Pancreas (tissue), 10 donors: Measurements from ENCODE around the gene EMP3. TPM values are rescaled to one million over a fixed set of nuclear protein-coding genes. Genes with fewer than 3 reads are reported as not detected.

Experiments used
- ATAC-seq, 4 donors: fragments of 200-7000 bp; cut with Tn5 transposase; one replicate each; pipeline versions ENCODE4 v1.8.0 to v1.9.1; 2020; ENCODE audit warnings: mild to moderate bottlenecking in 4 of 4, moderate library complexity in 4 of 4
- DNase-seq, 6 donors: peaks; one replicate each; pipeline ENCODE4 v3.0.0-alpha.2; 2020
- FAIRE-seq: peaks from 2 replicates; lab custom pipeline; 2012; peaks lifted over from hg19 to GRCh38; lab: Jason Lieb, UNC
- H3K27ac ChIP-seq, 4 donors: fragments of 200-600 bp; sonication (generic); 1 replicate in 3 of 4; 2 replicates in 1 of 4; pipeline versions ENCODE4 v1.5.0 to v1.8.0; 2020
- H3K27me3 ChIP-seq, 4 donors: fragments of 200-600 bp; one replicate each; pipeline ENCODE4 v1.8.0; 2021
- H3K36me3 ChIP-seq, 3 donors: fragments of 200-600 bp; sonication (generic) in 1 of 3; one replicate each; pipeline versions ENCODE4 v1.5.0 to v1.8.0; 2020 to 2021
- H3K4me1 ChIP-seq, 3 donors: fragments of 200-600 bp; one replicate each; pipeline ENCODE4 v1.8.0; 2021
- H3K4me3 ChIP-seq, 4 donors: fragments of 200-600 bp; sonication (generic) in 2 of 4; one replicate each; pipeline versions ENCODE4 v1.5.0 to v1.8.0; 2020 to 2021
- H3K9me3 ChIP-seq, 4 donors: fragments of 200-600 bp; one replicate each; pipeline ENCODE4 v1.8.0; 2021
- CTCF ChIP-seq, 4 donors: fragments of 200-600 bp; sonication (generic) in 3 of 4; IDR thresholded peaks; one replicate each; pipeline versions ENCODE4 v1.5.0 to v1.8.0; 2021; ENCODE audit warnings: antibody characterized with exemption in 4 of 4
- WGBS, 2 donors: extraction: QIAGEN DNeasy Blood & Tissue Kit; methylation state at CpG; one replicate each; pipeline ENCODE4 v1.1.7; 2013; 5-methylcytosine and 5-hydroxymethylcytosine counted together
- intact Hi-C, 3 donors: fragments of 100-400 bp; cut with DNase I; formaldehyde crosslinking; loops; one replicate each; pipeline versions ENCODE4 v1.11.1 to v1.14.2; 2022
- polyA plus RNA-seq, 2 donors: library from polyadenylated mRNA; stranded (reverse); fragments of 200-250 nt; gene quantifications; one replicate each; pipeline ENCODE4 v1.2.3, GENCODE V29; 2013
- total RNA-seq, 6 donors: library from RNA; stranded (reverse); fragmentation: NEBNext Ultra II Directional in 4 of 6; extraction: Animal tissue kit (Norgen Biotek cat#: 25700) in 4 of 6; gene quantifications; one replicate each; pipeline versions ENCODE4 v1.2.1 to v1.2.4, GENCODE V29; 2021 to 2023
- donor health status: healthy with polysubstance abuse.
- donor health status: DM: no; HTN: no; CAD: no; lungs with moderate emphysema.
- donor health status: DM: no; HTN: no; CAD: no.
- donor health status: control.
- donor health status: control.
- donor health status: Bipolar disorder and iron deficiency.
- donor health status: DM: yes; HTN: yes; CAD: no.
- donor health status: DM: no; HTN: no; CAD: no.
- donor health status: DM: no; HTN: no; CAD: no.
- donor health status: DM: yes; HTN: yes; CAD: no.

EMP3 gene
- total and polyA plus RNA-seq, 8 donors, result 2.5 to 23.8 (median 11.0) TPM

- ATAC-seq (no peak), DNase-seq (peak in 5 of 6 donors; percentile 34 to 63 (median 50)), FAIRE-seq (no peak)
- intact Hi-C loops, result no loop called here
- Histone ChIP-seq H3K27ac (peak overlapping the region in 3 of 4 donors; percentile 8 to 92 (median 91)), H3K4me3 (peak overlapping the region in 2 of 4 donors; percentile 51 to 55), H3K4me1 (peaks cover 0 to 3% (median 0%) of the 10 kb centered on the region in 3 donors), H3K36me3 (no peaks in the 10 kb centered on the region), H3K9me3 (no peaks in the 10 kb centered on the region), H3K27me3 (no peaks in the 10 kb centered on the region)
- TF ChIP-seq CTCF (IDR thresholded peaks at IDR 0.05), result no peak
- WGBS, 2 donors, result 58 to 63% methylated on average over 10 of the region's 10 CpGs
Observed at GRCh38 chr19:48364598-48365348, 39.4 kb downstream of the EMP3 start.

DNA sequence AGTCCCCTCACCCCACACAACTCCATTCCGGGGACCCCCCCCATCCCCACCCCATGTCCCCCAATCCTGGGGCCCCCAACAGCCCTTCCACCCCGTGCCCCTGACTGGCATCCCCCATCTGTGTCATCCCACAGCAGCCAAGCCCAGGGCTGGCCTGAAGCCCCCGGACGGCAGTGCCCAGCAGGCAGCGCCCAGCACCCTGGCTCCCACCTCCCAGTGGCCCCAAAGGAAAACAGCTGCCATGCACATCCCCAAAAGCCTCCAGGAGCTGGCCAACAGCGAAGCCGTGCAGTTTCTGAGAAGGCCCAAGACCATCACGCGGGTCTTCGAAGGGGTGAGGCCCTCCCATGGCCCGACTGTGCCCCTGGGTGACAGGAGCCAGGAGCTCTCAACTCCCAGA, 40.2 kb downstream of the EMP3 start:
- Histone ChIP-seq H3K27ac (no peak overlapping the region), H3K36me3 (no peaks in the 10 kb centered on the region), H3K4me3 (no peak overlapping the region), H3K27me3 (no peaks in the 10 kb centered on the region), H3K9me3 (no peaks in the 10 kb centered on the region), H3K4me1 (peaks cover 0 to 3% (median 0%) of the 10 kb centered on the region in 3 donors)
- FAIRE-seq (no peak), DNase-seq (peak in 2 of 6 donors; percentile 53 to 78), ATAC-seq (no peak)
- intact Hi-C loops, result no loop called here
- 93 to 94% methylated on average over 11 of the region's 11 CpGs for WGBS, 2 donors
- no peak for TF ChIP-seq CTCF (IDR thresholded peaks at IDR 0.05)

GRCh38 chr19:48367855-48368254, 42.5 kb downstream of the EMP3 start:
- Histone ChIP-seq H3K4me1 (peaks cover 0 to 3% (median 0%) of the 10 kb centered on the region in 3 donors), H3K36me3 (no peaks in the 10 kb centered on the region), H3K27ac (peak overlapping the region in 1 of 4 donors; percentile 16), H3K27me3 (no peaks in the 10 kb centered on the region), H3K4me3 (no peak overlapping the region), H3K9me3 (no peaks in the 10 kb centered on the region)
- no peak for TF ChIP-seq CTCF (IDR thresholded peaks at IDR 0.05)
- FAIRE-seq (no peak), ATAC-seq (no peak), DNase-seq (peak in 1 of 6 donors; percentile 42)
- intact Hi-C loops, result no loop called here
- 51 to 57% methylated on average over 5 of the region's 5 CpGs for whole genome bisulfite sequencing, 2 donors

DNA sequence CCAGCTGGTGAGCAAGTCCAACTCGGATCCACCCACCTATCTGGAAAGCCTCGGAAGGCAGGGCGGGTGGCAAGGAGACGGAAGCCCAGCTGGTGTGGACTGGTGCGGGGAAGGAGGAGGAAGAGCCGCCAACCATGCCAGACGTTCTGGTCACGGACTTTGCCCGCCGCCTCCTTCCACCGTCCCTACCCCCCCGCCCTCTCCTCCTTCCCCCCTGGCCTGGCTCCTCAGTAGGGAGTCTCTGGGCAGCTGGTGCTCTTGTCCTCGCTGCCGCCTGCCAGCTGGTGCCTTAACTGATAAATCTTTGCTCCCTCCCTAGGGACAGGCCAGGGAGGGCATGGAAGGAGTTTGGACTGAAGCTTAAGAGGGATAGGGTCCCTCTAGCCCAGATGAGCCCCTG, 43.6 kb downstream of the EMP3 start:
- Histone ChIP-seq H3K36me3 (no peaks in the 10 kb centered on the region), H3K27me3 (no peaks in the 10 kb centered on the region), H3K4me1 (peaks cover 0 to 3% (median 0%) of the 10 kb centered on the region in 3 donors), H3K4me3 (no peak overlapping the region), H3K9me3 (no peaks in the 10 kb centered on the region), H3K27ac (no peak overlapping the region)
- DNase-seq, result no peak
- intact Hi-C loops, result no loop called here
- no peak for FAIRE-seq
- WGBS, 2 donors, result 53 to 63% methylated on average over 13 of the region's 14 CpGs
- ATAC-seq, result peak in 1 of 4 donors; percentile 1
- no peak for TF ChIP-seq CTCF (IDR thresholded peaks at IDR 0.05)

DNA sequence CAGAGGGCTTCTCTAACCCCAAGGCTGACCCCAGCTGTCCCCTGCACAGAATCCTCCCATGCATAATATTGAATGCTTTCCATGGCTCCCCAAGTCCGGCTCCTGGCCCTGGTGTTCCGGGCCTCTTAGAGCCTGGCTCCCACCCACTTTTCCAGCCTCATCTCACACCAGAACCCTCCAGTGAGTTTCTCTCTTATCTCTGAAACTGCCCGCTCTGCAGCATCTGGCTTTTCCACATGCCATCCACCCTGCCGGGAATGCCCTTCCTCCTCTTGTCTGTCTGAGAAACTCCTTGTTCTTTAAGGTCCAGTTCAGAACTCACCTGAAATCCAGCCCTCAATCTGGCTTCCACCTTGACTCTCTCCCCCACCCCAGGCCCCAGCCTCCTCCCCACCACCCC, 45.6 kb downstream of the EMP3 start:
- H3K36me3 ChIP-seq, result no peaks in the 10 kb centered on the region
- ATAC-seq (no peak), DNase-seq (no peak), FAIRE-seq (no peak)
- 80 to 90% methylated on average over 4 of the region's 4 CpGs for WGBS, 2 donors
- no peaks in the 10 kb centered on the region for H3K27me3 ChIP-seq
- no peak overlapping the region for H3K27ac ChIP-seq
- no peak for TF ChIP-seq CTCF (IDR thresholded peaks at IDR 0.05)
- H3K4me3 ChIP-seq, result no peak overlapping the region
- H3K9me3 ChIP-seq, result no peaks in the 10 kb centered on the region
- no peaks in the 10 kb centered on the region for H3K4me1 ChIP-seq
- intact Hi-C loops, result no loop called here
